HG02970 (cell line): ENCODE data around the gene VPREB1.
"Not testable (repeated sequence)": the region's sequence is repeated elsewhere in the genome, so short reads cannot be mapped to it uniquely, and the experiment has no call there.

ENCODE experiments used
- ATAC-seq: cut with Tn5 transposase; IDR thresholded peaks from one replicate; pipeline ENCODE4 v1.9.1; 2021; ENCODE audit warnings: mild to moderate bottlenecking, moderate library complexity, moderate number of reproducible peaks; ENCODE audit not compliant: unreplicated experiment, low FRiP score

The VPREB1 gene

GRCh38 chr22:22242488-22242887 is 2.1 kb upstream of the VPREB1 start:
- no peak for ATAC-seq

GRCh38 chr22:22243033-22243680 is 1.4 kb upstream of the VPREB1 start:
- ATAC-seq, result no peak

- no peak for ATAC-seq
Measured at GRCh38 chr22:22245256-22245909, 797 bp downstream of the VPREB1 start.

GRCh38 chr22:22245935-22246525 is 1.4 kb downstream of the VPREB1 start:
- no peak for ATAC-seq

GRCh38 chr22:22246706-22247105 is 2.1 kb downstream of the VPREB1 start:
- no peak for ATAC-seq

GRCh38 chr22:22248878-22249277 is 4.3 kb downstream of the VPREB1 start:
- ATAC-seq, result no peak

- ATAC-seq, result not testable (repeated sequence)
Measured at GRCh38 chr22:22250651-22251050, 6.1 kb downstream of the VPREB1 start.

GRCh38 chr22:22256133-22256532 is 11.5 kb downstream of the VPREB1 start:
- ATAC-seq, result not testable (repeated sequence)

- not testable (repeated sequence) for ATAC-seq
Measured at GRCh38 chr22:22258597-22259415, 14.2 kb downstream of the VPREB1 start.

GRCh38 chr22:22260169-22260568 is 15.6 kb downstream of the VPREB1 start:
- not testable (repeated sequence) for ATAC-seq

GRCh38 chr22:22260586-22260985 is 16.0 kb downstream of the VPREB1 start:
- ATAC-seq, result not testable (repeated sequence)

- not testable (repeated sequence) for ATAC-seq
Measured at GRCh38 chr22:22262332-22263074, 17.9 kb downstream of the VPREB1 start.

GRCh38 chr22:22263823-22264222 is 19.2 kb downstream of the VPREB1 start:
- ATAC-seq, result not testable (repeated sequence)

- not testable (repeated sequence) for ATAC-seq
Measured at GRCh38 chr22:22270036-22270676, 25.6 kb downstream of the VPREB1 start.

GRCh38 chr22:22277423-22277822 is 32.8 kb downstream of the VPREB1 start:
- not testable (repeated sequence) for ATAC-seq

- not testable (repeated sequence) for ATAC-seq
Measured at GRCh38 chr22:22284962-22285756, 40.6 kb downstream of the VPREB1 start.

- ATAC-seq, result not testable (repeated sequence)
Measured at GRCh38 chr22:22286390-22287105, 42.0 kb downstream of the VPREB1 start.

GRCh38 chr22:22287106-22287626 is 42.6 kb downstream of the VPREB1 start:
- ATAC-seq, result not testable (repeated sequence)
